ENCODE results near the gene TRIP13.
"Not testable (repeated sequence)": the region's sequence is repeated elsewhere in the genome, so short reads cannot be mapped to it uniquely, and the experiment has no call there.

The TRIP13 gene

DNA sequence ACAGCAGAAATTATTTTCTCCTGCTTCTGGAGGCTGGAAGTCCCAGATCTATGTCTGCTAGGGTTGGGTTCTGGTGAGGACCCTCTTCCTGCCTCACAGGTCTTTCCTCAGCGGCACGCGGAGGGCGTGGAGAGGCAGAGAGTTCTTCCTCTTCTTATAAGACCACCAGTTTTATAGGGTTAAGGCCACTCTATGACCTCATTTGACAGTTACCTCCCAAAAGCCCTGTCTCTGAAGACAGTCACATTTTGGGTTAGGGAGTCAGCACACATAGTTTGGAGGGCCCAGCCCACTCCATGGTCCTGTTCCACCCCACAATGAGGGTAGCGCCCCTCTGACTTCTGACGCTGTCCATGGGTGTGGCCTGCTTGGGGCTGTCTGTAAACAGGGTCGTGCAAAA lies 46.7 kb downstream of the TRIP13 start:
- DNase-seq: no peak

DNA sequence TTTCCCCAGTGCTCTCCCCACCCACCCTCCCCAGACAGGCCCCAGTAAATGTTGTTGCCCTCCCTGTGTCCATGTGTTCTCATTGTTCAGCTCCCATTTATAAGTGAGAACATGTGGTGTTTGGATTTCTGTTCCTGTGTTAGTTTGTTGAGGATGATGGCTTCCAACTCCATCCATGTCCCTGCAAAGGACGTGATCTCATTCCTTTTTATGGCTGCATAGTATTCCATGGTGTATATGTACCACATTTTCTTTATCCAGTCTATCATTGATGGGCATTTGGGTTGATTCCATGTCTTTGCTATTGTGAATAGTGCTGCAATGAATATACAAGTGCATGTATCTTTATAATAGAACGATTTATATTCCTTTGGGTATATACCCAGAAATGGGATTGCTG lies 48.1 kb downstream of the TRIP13 start:
- not testable (repeated sequence) for DNase-seq

DNA sequence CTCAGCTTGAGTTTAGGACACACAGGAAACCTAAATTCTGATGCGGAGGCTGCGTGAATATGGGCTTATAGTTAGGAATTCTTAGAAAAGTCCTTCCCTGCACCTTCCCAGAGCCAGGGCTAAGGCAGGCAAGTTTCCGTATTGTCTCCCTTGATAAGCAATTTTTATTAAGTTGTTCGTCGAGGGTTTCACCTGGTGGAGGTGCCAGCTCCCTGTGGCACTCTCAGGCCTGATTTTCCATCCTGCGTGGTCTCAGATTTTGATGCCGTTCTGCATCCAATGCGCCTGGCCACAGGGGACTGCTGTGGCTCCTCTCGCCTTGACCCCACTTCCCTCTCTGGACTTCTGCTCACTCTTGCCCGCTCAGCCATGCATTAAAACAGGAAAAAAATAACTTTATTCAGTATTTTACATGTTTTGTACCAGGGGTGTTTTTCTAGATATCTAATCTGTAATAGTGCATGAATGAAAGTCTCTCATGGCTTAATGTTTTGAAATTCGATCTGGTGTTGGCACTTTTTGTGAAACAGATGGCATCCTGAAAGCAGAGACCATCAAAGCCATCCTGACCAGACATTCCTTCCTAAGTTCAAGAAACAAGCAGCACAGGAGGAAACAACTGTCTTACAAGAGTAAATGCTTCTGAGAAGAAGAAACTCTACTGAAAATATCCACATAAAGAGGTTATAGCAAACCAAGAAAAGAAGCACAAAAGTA lies 50.7 kb downstream of the TRIP13 start:
- DNase-seq: no peak

DNA sequence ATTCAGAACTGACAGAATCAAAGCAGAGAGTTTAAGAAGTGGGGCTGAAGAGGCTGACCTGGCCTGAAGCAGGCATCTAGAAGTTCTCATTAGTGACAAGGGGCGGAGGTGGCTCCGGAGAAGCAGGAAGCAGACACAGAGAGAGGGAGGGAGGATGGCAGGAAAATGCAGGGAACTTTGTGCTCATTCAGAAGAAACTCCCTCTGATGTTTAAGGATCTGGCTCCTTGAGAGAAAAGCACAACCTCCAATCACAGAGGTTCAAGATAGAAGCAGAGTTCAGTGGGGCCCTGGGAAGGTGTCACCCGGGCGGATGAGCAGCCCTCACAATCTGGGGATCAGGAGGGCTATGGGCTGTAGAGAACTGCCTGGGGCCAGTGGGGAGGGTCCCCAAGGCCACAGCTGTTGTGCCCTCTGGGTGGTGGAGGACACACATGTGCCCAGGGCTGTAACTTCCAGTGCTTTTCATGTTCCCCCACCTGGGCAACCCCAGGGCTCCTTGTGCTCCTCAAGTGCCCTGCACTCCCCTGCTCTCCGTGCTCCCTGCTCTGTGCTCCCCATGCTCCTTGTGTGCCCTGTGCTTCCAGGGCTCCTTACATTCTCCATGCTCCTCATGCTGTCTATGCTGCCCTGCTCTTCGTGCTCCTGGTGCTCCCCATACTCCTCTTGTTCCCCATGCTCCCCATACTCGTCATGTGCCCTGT lies 51.4 kb downstream of the TRIP13 start:
- DNase-seq: no peak

DNA sequence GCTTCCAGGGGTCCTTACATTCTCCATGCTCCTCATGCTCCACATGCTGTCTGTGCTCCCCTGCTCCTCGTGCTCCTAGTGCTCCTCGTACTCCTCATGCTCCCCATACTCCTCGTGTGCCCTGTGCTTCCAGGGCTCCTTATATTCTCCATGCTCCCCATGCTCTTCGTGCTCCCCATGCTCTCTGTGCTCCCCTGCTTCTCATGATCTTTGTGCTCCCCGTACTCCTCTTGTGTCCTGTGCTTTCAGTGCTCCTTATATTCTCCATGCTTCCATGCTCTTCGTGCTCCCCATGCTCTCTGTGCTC lies 51.9 kb downstream of the TRIP13 start:
- DNase-seq: no peak

DNA sequence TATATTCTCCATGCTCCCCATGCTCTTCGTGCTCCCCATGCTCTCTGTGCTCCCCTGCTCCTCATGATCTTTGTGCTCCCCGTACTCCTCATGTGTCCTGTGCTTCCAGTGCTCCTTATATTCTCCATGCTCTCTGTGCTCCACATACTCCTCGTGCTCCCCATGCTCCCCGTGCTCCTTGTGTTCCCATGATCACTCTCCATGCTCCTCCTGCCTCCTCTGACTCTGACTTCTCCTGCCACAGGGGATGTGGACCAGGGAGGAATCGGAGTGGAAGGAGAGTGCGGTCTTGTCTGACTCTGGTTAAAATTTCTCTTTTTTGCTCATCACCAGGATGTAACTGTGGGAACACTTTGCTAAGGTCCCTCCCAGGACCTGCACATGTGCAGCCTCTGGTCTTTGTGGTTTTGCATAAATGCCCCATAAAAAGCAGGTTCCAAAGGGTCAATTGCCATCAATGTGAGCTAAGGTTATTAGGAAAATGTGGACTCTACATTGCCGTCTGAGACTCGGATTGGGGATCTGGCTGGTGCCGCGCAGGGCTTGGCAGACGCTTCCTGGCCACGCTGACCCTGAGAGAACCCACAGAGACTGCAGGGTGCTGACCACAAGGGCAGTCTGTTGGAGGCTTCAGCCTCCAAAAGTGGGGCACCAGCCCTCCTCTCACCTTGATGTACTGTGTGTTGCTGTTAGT lies 52.5 kb downstream of the TRIP13 start:
- DNase-seq: no peak

DNA sequence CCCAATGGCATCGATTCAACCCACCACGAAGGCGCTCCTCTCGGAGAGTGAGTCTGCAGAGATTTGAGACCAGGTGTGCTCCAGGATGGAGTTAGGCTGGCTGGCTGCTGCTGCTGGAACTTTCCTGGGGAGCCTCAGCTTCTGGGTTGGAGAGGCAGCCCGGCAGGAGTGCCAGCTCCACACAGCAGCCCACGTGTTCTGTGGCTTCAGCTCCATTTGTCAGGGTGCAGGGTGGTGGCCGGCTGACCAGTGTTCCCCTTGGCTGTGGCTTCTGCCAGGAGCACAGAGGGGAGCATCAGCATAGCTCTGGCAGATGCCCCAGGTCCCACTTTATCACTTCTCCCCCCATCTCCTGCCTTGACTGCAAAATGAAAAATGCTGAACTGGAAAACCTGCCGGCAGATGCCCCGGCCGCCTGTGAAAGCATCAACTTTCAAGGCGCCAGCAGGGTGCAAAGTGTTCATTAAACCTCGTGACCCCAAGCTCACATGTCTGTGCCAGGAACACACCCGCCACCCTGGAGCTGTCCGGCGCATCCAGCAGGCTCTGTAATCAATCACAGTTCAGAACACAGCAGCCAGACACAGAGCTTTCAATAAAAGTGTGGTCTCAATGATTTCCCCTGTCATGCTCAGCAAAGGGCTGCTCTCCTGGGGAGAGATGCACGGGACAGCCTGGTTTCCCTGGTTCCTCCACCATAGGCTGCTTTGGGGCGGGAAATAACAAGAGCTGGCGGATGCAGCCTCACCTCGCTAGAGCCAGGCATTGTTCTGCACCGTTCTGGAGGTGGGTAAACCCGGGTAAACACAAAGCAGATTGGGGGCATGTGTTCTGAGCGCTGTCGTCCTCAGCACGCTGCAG lies 53.2 kb downstream of the TRIP13 start:
- no peak for DNase-seq

DNA sequence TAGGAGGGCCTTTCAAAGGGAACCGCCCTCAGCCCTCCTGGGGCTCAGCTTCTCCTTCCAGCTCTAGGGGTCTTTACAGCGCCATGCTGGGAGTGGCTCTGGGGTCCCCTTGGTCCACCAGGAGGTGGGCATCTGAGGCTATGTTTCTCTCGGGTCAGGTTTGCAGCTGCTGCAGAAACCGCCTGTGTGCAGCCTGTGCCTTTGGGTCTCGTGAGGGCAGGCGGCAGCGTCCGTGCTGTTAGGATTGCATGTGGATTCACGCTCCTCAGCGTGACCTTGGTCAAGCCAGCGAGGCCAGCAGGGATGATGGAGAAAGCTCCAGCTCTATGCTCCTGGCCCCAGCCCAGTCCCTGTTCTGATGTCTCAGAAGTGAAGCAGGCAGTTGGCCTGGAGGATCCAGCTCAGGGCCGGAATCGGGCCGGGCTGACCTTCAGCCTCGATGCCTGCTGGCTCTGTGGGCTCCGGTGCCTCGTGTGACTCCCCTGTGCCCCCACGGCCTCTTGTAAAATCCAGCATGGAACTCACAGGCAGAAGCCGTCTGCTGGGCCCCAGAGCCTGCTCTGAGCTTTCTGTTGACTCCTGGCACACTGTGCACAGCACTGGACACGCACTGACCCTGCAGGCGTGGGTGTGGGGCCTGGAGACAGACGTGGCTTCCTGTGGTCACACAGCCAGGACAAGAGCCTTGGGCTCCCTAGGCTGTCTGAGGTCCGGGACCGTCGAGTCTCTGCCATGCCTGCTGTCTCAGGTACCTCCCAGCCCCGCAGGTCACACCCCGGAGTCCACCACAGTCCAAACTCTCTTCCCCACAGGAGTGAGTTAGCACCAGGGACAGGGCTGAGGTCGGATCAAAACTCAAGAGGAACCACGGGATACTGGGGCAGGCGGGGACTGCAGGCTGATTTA lies 54.3 kb downstream of the TRIP13 start:
- no peak for DNase-seq

DNA sequence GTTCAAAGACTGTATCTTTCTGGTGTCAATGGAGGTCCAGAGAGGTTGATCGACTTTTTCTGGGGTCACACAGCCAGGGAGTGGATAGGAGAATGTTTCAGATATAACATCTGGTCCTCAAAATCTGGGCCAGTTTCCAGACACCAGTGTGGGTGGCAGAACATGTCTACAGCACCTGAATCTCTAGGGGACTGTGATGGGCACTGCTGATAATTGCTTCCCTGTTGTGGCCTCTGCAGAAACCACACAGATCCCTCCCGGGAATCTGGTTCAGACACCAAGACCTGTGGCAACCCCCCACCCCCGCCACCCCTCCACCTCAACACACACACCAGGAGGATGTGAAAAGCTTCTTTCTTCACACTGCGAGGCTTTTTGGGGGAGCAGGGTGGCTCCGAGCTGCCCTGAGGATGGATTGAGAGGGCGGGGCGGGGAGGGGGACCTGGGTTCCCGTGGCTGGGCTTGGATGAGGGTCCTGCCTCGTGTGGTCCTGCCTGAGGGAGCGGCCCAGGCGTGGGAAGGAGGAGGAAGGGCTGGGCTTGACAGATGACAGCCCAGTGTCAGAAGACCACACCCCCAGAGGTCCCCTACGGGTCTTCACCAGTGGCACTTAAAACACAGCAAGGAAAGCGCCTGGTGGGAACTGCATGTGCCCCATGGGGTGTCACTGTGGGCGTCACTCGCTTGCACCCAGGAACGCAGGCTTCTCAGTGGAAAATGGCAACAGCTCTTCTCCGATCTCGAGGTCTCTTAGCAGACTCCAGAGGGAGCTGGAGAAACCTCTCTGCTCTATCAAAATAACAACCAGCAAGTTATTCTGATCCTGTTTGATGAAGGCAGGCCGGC lies 55.2 kb downstream of the TRIP13 start:
- no peak for DNase-seq

DNA sequence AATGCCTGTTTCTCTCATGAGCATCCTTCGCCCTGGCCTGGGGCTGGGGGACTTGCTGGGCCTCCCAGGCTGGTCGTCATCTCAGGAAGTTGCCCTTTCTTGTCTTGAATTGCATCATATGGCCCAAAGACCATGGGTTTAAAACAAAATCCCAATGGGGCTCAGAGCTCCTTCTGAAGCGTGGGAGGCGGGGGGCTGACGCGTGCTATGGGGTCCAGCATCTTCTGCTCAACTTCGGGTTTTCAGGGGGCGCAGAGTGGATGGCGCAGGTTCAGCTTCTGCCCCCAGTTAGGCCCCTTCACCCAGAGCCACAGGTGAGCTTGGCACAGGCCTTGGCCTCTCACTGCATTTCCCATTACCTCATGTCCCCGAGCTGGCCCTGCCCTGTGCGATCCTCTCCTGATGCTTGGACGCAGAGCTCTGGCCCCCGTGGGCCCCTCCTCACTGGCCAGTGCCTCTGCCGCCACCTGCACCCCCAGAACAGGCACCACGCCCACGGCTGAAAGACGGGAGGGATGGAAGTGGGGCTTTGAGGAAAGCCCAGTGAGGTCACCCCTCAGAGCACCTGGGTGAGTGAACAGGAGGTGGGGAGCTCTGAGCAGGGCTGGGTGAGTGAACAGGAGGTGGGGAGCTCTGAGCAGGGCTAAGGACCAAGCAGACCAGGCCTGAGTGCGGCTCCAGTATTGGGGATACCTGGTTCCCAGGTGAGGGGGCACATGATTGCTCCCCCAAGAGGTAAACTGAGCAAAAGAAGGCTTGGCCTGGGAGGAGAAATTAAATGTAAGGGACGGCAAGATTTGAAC lies 56.0 kb downstream of the TRIP13 start:
- no peak for DNase-seq

DNA sequence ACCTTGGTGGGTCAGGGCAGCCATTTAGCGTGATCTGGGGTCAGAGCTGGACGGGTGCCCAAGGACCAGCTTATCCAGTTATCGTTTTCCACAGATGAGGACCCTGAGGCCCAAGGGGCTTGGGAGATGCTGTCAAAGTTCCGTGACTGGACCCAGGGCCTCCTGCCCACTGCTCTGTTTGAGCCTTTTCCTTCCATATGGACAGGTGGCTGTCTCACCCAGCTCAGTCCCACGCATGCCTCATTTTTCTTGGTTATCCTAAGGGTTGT lies 56.5 kb downstream of the TRIP13 start:
- DNase-seq: no peak

DNA sequence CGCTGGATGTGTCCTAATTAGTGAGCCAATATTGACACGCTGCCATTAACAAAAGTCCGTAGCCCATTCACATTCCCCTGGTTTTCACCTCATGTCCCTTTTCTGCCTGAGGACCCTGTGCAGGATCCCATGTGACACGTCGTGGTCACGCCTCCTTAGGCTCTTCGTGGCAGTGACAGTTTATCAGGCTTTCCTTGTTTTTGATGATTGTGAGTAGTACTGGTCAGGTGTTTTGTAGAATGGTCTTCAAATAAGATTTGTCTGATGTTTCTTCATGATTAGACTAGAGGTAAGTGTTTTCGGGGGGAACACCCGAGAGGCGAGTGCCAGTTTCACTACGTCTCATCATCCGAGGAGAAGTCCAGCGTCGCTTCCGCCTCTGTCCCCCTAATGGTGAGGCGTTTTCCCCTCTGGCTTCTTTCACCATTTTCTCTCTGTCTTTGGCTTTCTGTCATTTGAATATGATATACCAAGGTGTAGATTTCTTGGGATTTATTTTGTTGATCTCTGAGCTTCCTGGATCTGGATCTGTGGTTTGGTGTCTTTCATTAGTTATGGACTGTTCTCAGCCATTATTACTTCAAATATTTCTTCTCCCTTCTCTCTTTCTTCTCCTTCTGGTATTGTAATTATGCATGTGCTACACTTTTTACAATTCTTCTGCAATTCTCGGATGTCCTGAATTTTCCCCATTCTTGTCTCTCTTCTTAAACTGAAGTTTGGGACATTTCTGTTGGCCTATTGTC lies 57.3 kb downstream of the TRIP13 start:
- DNase-seq: no peak

DNA sequence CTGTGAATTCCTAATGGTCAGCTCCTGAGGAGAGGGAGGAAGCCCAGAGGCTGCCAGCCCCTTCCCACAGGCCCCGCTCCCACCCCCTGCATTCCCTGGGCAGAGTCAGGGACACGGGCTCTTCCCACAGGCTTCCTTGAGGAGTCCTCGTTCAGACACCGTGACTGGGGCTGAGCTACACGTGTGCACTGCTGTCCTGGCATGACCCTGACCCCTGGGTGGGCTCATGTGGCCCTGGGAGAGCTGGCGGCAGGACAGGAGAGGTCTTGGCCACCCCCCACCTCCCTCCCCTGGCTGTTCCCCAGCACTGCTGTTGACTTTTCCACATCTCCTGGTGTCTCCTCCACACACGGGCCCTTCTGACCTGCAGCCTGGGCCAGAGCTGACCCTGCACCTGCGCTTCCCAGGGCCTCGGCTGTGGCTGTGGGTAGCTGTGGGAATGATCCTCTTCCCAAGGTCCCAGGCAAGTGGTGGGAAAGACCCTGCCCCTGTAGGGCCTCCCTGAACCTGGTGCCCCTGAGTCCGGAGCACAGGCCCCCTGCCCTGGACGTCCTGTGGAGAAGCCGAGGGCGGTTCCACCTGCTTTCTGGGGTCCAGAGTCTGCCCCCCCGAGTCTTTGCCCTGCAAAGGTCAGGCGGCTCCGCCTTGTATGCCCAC lies 59.4 kb downstream of the TRIP13 start:
- DNase-seq: no peak

DNA sequence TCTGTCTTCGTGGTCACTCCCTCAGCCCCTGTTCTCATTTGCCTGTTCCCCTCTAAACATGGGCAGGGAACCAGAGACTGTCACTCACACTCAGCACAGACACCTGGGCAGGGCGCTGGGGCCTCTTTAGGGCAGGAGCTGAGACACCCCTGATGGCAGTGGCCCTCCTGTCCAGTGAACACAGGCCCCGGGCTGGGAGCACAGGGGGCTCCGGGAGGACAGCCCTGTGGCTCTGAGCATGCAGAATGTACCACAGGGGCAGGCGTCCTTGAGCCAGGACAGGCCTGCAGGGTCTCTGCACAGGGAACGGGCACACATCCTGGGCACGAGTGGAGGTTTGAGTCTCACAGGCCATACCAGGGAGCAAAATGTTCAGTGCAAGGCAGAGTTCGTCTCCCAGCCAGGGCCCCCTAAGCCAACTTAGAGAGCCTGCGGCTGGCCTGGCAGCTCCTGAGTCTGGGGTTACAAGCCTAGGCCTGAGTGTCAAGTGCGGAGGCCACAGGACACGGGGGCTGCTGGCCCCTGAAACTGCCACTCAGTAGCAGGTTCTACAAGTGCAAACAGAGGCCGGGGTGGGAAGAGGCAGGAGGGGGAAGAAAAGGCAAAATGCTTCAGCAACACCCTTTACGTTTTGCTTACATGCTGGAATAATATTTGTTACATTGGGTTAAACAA lies 60.0 kb downstream of the TRIP13 start:
- no peak for DNase-seq

DNA sequence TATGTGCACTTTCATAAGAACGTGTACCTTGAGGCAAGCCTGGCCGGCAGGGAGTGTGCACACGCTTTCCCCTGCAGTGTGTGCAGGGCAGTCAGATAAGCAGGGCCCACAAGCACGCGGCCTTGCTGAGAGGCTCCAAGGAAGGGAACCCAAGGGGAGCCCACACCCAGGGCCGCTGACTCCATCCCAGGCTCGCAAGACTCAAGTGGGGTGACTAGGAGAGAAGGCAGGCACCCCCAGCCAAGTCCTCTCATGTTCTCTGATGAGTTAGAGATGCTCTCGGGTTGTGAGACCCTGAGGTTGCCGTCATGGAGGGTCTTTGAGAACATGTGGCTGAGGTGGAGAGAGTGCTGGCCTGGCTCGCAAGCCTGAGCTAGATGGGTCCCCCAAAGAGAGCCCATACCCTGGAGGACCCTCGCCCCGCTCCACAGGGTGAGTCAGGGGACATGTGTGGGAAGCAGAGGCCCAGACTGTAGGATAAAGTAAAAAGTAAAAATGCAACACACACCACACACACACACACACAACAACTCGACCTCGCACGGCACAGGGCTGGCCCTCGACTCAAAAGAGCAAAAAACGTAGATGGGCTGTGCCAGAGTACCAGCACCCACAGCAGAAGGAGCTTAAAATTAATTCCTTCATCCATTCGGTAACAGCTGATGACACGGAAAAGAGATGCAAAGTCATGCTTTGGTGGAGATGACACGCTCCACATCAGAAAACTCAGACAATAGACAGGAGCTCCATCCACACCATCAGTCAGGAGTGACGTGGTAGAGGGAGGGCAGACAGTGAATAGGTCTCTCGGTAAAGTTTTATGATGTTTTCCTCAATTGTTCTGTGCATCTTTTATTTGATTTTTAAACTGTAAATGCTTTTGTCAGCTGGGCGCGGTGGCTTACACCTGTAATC lies 61.1 kb downstream of the TRIP13 start:
- no peak for DNase-seq

DNA sequence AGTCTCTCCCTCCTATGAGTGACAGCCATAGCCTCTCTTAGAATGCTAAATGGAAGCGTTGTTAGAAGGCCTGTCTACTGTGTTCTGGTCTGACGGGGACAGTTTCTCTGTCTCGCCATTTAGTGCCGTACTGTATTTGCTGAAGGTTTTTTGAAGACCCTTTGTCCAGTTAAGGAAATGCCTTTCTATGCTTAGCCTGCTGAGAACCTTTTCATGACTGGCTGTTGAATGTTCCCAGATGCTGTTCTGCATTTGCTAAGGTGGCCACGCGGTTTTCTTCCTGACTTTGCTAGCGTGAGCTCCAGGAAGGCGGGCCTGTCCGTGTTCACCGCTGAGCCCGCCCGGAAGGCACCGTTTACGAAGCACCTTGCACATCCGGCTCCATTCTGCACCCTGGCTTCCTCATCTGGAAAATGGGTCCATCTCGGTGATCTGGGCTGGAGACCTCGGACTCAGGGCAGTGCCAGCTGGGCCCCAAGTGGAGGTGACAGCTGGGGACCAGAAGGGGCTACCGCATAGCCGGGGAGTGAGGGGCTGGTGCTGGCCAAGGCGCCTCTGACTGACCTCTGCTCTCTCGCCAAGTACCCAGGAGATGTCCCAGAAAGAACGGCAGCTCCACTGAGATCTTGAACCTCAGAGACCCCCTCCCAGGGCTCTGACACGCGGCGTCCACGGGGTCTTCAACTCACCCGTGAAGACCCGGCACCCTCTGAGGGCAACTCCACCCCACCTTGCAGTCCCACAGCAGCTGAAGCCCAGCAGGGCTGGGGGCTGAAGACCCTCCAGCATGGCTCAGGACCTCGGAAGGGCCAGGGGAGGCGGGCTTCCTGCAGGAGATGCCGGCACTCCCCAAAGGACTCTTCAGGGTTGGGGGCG lies 63.4 kb downstream of the TRIP13 start:
- no peak for DNase-seq
